ENCODE data around the gene SC5D.

SC5D gene, protein sequence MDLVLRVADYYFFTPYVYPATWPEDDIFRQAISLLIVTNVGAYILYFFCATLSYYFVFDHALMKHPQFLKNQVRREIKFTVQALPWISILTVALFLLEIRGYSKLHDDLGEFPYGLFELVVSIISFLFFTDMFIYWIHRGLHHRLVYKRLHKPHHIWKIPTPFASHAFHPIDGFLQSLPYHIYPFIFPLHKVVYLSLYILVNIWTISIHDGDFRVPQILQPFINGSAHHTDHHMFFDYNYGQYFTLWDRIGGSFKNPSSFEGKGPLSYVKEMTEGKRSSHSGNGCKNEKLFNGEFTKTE

DNA sequence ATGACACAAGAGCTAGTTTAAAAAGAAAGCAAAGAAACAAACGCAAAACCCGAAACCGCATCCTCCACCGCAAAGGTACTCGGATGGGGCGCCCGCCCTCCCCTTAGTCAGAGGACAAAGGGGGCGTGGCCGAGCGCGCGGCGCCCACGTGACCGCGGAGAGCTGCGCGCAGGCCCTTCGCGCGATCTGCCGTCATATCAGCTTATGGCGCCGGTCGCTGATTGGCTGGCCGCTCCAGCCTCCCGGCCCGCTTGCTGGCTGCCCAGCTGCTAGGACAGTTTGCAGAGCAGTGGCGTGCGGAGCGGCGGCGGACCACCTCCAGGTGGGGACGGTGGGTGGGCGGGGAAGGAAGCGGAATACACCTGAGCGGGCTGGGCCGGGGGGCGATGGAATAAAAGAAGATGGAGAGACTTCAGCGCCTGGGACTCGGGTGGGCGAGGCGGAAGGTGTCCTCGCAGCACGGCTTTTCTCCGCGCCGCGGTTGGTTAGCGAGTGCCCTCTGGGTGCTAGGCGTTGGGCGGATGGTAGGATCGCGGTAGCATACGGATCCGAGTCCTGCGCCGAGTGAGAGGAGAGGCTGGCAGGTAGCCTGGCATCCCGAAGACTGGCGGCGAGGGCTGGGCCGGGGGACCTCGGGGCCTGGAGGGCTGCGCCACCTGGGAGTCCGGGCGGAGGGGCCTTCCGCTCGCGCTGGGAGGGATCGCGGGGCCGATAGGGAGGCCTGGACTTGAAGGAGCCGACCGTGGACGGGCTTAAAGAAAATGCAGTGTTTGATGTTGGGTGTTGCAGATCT lies at the start of gene SC5D:
Gene SC5D (plus strand): TSS at position 277 of the 793 bp plus-strand sequence. CDS start 10,605 bp downstream, outside the sequence.
- peak; percentile 83 to 94 for DNase-seq (ENCODE audit: low read depth in 2 of 2)

DNA sequence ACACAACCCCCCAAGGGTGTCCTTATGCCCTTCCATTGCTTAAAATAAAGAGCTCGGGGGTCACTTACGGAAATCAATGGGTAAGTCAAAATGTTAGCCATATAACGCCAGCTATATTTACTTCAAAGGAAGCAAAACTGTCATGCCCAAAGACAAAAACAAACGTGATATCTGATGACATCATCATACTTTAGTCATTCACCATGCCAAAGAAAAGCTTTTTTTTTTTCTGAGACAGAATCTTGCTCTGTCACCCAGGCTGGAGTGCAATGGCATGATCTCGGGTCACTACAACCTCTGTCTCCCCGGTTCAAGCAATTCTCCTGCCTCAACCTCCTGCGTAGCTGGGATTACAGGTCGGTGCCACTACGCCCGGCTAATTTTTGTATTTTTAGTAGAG lies 47.7 kb upstream of the SC5D start:
- no peak for DNase-seq (ENCODE audit: low read depth in 2 of 2)

DNA sequence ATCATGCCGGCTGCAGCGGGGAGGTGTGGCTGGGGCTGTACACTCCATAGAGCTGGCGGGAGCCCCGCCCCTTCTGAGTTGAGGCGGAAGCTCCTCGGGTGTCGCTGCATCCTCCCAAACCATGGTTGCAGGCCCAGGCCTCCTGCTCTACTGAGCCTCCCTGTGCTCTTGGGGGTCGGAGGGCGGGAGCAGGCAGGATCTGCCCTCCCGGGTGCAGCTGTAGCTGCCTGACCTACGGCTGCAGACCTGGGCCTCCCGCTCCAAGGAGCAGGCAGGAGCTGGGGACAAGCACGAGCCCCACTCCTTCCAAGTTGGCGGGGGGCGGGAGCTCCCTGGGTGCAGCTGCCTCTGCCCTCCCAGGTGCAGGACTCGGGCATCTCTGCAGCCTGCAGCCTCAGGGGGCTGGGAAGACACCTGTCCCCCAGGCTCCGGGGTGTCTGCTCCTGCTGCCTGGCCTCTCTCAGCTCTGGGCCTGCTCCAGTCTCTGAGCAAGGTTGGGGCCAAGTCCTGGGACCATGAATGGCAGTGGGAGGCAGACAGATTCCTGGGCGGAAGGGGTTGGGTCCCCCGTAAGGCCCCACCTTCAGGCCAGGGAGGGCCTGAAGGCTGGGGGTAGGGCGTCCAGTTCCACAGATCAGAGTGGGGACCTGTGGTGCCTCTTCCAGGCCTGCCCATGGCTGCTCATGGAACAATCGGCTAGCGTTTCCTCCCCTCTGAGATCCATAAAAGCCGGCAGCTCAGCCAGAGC lies 46.4 kb upstream of the SC5D start:
- no peak for DNase-seq (ENCODE audit: low read depth in 2 of 2)

DNA sequence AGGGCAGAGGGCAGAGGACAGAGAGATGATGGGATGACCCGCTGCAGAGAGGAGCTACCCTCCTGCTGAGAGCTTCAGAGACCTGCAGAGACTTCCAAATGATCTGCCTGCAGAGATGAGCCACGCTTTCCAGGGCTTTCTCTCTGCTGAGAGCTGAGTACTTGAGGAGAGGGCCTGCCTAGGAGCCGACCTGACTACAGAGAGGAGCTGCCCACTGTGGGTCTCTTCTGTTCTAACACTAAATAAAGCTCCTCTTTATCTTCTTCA lies 45.9 kb upstream of the SC5D start:
- no peak for DNase-seq (ENCODE audit: low read depth in 2 of 2)

DNA sequence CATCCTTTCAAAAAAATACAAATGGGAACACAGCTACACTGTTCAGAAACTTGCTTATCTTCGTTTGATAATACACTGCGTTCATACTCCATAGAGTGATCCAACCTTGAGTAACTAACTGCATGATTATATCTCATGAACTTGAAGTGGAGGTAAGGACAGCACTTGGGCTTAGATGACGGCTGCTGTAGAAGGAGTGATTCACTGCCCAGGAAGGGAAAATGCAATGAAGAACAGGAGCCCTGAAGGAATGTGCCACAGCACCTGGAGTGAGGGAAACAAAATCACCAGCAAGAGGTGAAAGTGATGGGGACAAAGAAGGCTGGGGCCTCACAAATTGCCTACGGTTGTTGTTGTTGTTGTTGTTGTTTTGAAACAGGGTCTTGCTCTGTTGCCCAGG lies 44.1 kb upstream of the SC5D start:
- no peak for DNase-seq (ENCODE audit: low read depth in 2 of 2)

DNA sequence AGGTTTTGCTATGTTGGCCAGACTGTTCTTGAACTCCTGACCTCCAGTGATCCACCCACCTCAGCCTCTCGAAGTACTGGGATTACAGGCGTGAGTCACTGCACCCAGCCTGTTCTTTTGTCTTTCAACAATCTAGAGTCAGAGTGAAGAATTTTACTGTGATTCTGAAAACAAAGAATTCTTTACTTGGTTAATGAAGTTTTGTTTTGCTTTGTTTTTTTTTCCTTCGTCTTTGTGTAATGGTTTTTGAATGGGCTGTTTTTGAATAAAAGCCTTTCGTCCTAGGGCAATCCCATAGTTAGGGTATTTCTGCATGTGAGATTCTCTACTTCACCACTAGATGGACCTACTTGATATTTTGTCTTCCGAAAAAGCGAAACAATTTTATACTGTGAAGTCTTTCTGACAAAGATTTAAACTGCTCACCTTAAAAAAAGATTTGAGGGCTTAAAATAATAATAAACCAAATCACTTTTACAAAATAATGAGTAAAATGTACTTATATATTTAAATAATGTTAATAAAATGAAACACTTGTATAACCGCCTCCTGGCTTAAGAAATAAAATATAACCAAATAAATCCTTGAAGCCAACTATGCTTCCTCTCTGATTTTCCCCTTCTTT lies 43.4 kb upstream of the SC5D start:
- DNase-seq (ENCODE audit: low read depth in 2 of 2): peak in 1 of 2 donors; percentile 12

DNA sequence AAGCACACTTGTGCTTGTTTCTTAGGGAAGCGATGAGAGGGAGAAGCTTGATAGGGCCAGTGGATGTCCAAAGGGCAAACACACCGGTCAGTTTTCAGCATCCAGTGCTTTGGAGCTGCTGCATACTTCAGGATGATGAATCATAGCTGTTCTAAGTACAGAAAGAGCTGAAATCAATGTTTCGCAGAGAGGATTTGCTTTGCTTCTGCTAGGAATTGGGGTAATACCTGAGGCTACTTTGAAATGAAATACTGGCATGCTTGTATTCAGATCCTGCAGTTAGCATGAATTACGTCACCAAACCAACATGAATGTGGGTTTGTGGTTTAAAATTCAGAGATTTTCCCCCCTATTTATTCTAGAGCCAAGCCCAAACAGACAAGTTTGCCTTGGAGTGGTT lies 41.7 kb upstream of the SC5D start:
- DNase-seq (ENCODE audit: low read depth in 2 of 2): no peak

DNA sequence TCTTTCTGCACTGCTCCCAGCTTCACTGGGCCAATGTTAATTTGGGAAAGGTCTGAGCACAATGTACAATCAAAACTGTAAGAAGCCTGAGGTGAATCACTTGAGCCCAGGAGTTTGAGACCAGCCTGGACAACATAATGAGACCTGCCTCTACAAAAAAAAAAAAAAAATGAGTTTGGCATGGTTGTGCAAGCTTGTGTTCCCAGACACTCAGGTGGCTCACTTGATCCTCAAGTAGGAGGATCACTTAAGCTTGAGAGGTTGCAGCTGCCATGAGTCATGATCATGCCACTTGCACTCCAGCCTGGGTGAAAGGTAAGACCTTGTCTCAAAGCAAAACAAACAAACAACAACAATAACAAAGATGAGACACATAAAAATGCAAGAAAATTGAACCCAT lies 38.6 kb upstream of the SC5D start:
- DNase-seq (ENCODE audit: low read depth in 2 of 2): no peak

DNA sequence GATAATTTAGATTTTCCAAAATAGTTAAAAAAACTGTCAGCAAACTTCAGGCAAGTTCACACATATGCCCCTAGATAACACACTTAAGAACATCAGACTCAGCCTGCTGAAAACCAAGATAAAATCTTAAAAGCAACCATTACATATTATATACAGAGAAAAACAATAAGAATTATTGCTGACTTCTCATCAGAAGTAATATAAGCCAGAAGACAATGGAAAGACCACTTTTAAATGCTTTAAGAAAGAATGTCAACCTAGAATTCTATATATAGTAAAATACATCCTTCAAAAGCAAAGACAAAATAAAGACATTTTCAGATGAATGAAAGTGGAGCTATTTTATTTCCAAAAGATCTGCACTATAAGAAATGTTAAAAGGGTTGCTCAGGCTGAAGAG lies 37.8 kb upstream of the SC5D start:
- no peak for DNase-seq (ENCODE audit: low read depth in 2 of 2)

DNA sequence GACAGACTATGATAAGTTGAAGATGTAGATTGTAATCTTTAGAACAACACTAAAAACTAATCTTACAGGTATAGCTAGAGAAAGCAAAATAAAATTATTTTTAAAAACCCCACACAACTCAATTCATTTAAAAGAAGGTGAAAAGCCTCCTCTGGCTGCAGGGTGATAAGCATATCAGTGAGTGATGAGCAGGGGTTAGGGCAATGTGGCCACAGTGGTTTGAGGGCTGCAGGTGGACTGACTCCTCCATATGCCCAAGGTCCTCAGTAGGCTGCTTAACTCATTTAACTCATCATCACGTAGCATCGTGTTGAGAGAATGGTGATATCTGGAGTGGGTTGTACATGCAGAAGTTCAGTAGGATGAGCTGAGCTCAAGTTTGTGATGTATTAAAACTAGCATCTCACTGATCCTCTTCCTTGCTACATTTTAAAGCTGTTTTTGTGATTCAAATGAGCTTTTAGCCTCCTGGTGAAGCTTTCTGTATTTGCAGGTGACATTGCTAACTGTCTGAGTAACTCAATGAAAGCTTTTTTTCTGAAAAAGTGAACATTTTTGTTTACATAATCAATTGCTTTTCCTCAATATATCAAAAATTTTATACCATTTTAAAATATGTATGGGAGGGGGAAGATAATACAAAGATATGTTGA lies 37.0 kb upstream of the SC5D start:
- no peak for DNase-seq (ENCODE audit: low read depth in 2 of 2)

DNA sequence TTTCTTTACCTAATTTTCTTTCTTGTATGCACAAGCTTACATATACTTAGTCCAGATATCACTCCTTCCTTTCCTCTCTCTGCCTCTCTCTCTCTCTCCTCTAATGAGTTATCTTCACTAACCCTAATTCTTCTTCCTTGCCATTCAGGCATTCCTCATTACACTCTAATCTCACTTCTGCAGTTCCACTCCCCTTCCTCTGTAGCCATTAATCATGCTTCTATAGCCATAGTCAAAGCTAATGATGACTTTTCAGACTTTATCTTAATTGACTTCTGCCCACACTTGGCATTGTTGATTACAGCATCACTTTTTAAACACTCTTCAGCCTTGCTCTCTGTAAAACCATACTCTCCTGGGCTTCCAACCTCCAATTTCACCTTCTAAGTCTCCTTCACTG lies 35.3 kb upstream of the SC5D start:
- DNase-seq (ENCODE audit: low read depth in 2 of 2): no peak

DNA sequence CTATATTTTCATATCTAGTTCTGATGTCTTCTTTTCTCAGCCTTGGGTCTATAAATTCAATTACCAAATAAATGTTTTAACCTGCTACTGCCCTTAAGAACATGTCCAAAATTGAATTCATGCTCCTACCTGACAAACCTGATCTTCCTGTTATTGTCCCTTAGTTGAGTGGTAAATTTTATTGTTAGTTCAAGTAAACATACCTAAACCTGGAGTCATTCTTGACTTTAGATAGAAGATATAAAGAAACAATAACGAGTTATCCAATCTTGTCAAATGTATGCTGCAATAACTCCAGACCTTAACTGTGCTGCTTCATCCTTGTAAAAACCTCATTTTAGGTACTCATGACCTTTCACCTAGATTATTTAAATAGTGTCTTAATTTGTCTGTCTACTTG lies 34.6 kb upstream of the SC5D start:
- DNase-seq (ENCODE audit: low read depth in 2 of 2): no peak

DNA sequence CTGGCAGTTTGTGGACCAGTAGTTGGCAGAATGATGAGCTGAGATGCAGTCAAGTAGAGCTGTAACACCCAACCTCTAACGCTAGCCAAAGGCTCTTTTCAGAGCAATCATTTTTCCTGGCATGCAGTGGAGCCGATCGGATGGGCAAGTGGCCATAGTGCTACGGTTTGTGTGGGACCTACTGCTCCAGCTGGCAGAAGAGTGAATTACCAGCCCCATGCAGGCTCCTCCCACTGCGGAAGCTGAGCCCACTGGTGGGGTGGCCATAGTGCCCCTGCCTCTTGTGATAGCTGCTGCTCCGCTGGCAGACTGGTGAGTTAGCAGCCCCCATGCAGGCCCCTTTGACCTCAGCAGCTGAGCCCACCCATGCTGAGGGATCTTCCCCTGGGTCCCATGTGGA lies 27.0 kb upstream of the SC5D start:
- no peak for DNase-seq (ENCODE audit: low read depth in 2 of 2)

DNA sequence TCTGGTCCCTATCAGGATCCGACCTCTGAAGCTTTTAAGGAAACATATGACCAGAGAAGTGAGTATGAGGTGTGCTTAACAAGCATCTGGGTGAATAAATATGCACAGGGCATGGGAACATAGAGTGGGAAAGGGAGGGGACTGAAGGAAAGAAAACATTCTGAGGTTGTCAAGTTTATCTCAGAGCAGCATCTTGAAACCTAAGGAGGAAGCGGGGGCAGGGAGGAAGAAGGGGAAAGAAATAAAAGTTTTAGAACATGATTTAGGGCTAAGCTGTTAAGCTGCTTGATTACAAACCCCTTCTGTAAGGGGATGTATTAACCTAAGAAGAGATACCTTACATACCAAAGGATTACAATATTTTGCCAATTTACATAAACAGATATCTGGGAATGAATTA lies 24.0 kb upstream of the SC5D start:
- no peak for DNase-seq (ENCODE audit: low read depth in 2 of 2)

DNA sequence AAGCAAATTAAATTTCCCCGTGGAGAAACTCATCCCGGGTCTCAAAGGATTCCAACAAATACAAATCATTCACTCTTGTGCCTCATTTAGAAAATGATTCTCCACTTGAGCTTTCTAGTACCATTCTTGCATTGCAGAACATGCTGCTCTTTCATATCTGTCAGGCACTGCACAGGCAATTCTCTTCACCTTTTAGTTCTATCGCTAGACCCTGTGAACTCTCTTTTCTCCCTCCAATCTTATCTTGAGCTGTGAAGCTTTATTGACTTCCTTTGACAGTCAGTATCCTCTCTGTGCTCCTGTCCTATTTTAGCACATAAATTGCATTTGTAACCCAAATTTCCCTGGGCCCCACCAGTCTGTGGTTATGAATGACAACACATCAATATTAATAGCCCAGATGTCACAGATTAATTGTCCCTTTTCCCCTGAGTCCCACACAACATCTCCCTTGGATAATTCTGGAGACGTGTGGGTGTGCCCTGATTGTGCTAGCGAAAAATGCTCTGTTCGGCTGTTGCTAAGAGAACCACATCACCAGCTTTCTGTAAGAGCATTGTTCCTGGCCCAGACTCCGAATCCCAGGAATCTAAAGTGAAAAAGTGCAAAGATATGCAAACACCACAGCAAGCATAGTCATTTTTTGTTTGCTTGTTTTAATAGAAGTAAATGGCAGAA lies 22.4 kb upstream of the SC5D start:
- no peak for DNase-seq (ENCODE audit: low read depth in 2 of 2)

DNA sequence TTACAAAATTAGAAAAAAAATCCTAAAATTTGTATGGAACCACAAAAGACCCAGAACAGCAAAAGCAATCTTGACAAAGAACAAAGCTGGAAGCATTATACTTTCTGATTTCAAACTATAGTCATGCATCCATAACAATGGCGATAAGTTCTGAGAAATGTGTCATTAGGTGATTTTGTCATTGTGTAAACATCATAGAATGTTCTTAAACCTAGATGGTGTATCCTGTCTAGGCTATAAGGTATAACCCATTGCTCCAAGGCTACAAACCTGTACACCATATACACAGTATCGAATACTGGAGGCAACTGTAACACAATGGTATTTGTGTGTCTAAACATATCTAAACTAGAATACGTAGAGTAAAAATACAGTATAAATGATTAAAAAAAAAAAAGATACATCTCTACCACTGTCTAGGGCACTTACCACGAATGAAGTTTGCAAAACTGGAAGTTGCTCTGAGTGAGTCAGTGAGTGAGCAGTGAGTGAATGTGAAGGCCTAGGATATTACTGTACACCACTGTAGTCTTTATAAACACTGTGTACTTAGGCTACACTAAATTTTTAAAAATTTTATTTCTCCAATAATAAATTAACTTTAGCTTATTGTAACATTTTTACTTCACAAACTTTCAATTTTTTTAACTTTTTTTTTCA lies 18.1 kb upstream of the SC5D start:
- DNase-seq (ENCODE audit: low read depth in 2 of 2): no peak

DNA sequence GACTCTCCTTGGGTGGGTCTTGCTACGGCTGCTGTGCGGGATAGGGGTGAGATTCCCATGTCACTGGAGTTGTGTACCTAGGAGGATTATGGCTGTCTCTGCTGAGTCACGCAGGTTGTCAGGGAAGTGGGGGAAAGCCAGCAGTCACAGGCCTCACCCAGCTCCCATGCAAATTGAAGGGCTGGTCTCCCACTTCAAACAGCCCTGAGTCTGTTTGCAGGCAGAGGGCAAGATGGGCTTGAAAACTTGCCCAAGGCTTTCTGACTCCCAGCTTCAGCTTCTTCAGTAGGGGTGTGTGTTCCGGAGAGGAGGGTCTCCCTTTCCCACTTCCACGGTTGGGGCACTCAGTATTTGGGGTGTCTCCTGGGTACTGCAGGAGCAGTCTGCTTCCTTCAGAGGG lies 10.9 kb upstream of the SC5D start:
- DNase-seq (ENCODE audit: low read depth in 2 of 2): no peak

DNA sequence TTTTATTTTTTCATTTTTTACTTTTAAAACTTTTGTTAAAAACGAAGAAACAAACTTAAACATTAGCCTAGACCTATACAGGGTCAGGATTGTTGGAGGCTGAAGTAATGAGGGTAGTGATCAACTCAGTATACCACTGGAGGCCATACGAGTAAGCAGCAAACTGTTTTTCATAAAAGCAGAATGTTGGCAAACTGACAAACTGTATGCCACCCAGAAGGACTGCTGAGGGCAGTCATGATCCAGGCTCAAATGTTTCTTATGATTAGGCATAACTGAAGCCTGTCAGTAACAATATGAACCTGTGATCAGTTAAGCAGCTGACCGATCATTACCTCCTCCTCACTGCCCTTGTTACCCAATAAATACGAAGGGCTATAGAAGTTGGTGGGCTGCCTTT lies 10.2 kb upstream of the SC5D start:
- no peak for DNase-seq (ENCODE audit: low read depth in 2 of 2)

DNA sequence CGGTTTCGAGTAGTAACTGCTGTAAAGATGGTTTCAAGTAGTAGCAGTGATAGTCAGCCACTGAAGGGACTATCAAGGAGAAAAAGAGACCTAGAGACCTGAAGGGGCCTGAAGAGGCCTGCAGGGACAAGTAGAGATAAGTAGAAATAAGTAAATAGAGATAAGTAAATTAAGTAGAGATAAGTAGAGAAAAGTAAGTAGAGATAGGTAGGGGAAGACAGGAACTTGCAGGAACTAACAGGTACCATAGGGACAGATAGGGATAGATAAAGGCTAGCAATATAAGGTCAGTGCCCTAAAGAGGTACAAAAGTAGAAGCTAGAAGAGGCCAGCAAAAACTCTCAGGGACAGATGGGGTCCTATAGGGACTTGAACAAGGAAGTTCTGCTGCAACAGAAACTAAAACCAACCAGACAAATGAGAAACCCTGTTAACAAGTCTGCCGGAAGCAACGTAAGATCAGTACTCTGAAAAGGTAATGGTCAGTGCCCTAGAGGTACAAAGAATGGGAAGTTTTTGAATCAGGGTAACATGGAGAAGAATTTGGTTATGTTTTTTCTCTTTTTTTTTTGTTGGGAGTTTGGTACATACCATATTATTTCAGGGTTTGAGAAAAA lies 9.6 kb upstream of the SC5D start:
- no peak for DNase-seq (ENCODE audit: low read depth in 2 of 2)

DNA sequence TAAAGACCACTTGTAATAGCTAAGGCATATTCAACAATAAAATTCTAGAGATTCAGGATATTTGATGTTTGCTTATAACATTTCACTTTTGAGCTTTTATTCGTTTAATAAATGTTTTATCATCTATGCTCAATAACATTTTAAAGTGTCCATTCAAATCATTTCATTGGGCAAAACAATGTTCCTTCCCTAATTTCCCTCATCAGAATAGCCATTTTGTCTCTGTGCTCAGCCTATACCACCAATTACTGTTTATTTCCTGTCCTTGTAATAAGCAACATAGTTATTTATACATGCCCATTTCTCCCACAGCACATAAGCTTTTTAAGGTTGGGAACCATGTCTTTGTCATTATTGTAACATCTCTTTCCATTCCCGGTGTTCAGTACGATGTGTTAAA lies 1.3 kb upstream of the SC5D start:
- DNase-seq (ENCODE audit: low read depth in 2 of 2): no peak

Data from stimulated activated CD4-positive, alpha-beta T cell treated with anti-CD3 and anti-CD28 coated beads, Interleukin-15, amount 100 ng/mL, for 48 hours (primary cell).